ENCODE results near the gene MIGA2.
"Not testable (repeated sequence)": the region's sequence is repeated elsewhere in the genome, so short reads cannot be mapped to it uniquely, and the experiment has no call there.

The MIGA2 gene

GRCh38 chr9:129109952-129110739, 73.7 kb downstream of the MIGA2 start:
- no peak for TF ChIP-seq CTCF (IDR thresholded peaks at IDR 0.05; ENCODE audit: low read length, missing control alignments)
- DNase-seq (ENCODE audit: low read depth) = peak; percentile 24
- peak overlapping the region; percentile 76 for H3K4me3 ChIP-seq (replicated peaks; ENCODE audit: low read depth, low read length)

GRCh38 chr9:129110740-129111527, 74.5 kb downstream of the MIGA2 start, which contains the start of the genes CRAT and PTPA:
TSS of gene CRAT (minus strand) at chr9:129110793. CDS start at chr9:129110509, 284 bp downstream.
TSS of gene PTPA (plus strand) at chr9:129111415. CDS start at chr9:129111601, 186 bp downstream.
- no peak for TF ChIP-seq CTCF (IDR thresholded peaks at IDR 0.05; ENCODE audit: low read length, missing control alignments)
- peak; percentile 94 for DNase-seq (ENCODE audit: low read depth)
- H3K4me3 ChIP-seq (replicated peaks; ENCODE audit: low read depth, low read length) = peak within 1 kb of the TSS; percentile 76

GRCh38 chr9:129111528-129112151, 75.2 kb downstream of the MIGA2 start:
- H3K4me3 ChIP-seq (replicated peaks; ENCODE audit: low read depth, low read length) = peak overlapping the region; percentile 76
- TF ChIP-seq CTCF (IDR thresholded peaks at IDR 0.05; ENCODE audit: low read length, missing control alignments) = no peak
- peak; percentile 52 for DNase-seq (ENCODE audit: low read depth)

GRCh38 chr9:129112526-129112925, 76.1 kb downstream of the MIGA2 start:
- not testable (repeated sequence) for DNase-seq (ENCODE audit: low read depth)
- H3K4me3 ChIP-seq (replicated peaks; ENCODE audit: low read depth, low read length) = peak overlapping the region; percentile 76

- DNase-seq (ENCODE audit: low read depth) = no peak
- no peak overlapping the region for H3K4me3 ChIP-seq (replicated peaks; ENCODE audit: low read depth, low read length)
- TF ChIP-seq CTCF (IDR thresholded peaks at IDR 0.05; ENCODE audit: low read length, missing control alignments) = no peak
These were observed 77.3 kb downstream of the MIGA2 start for GRCh38 chr9:129113645-129114304.

- H3K4me3 ChIP-seq (replicated peaks; ENCODE audit: low read depth, low read length) = no peak overlapping the region
- no peak for TF ChIP-seq CTCF (IDR thresholded peaks at IDR 0.05; ENCODE audit: low read length, missing control alignments)
- DNase-seq (ENCODE audit: low read depth) = no peak
These were observed 82.4 kb downstream of the MIGA2 start for GRCh38 chr9:129118799-129119198.
